Mesodermal cell (in vitro differentiated cells): ENCODE data around the gene ARHGAP26.

Source experiments
- H3K27ac ChIP-seq: 2 replicates; pipeline ENCODE4 v1.7.0; 2013; ENCODE audit warnings: mild to moderate bottlenecking, low read depth, low read length, moderate library complexity; ENCODE audit not compliant: severe bottlenecking
- H3K36me3 ChIP-seq: 2 replicates; pipeline ENCODE4 v1.7.1; 2013; ENCODE audit warnings: mild to moderate bottlenecking, low read length, moderate library complexity; ENCODE audit not compliant: control insufficient read depth, insufficient read depth
- H3K4me1 ChIP-seq: one replicate; pipeline ENCODE4 v1.7.1; 2013; ENCODE audit warnings: mild to moderate bottlenecking, low read length; ENCODE audit not compliant: insufficient read depth, control insufficient read depth, poor library complexity, severe bottlenecking
- H3K4me3 ChIP-seq: 2 replicates; pipeline ENCODE4 v1.7.0; 2013; ENCODE audit warnings: low read length, control low read depth, mild to moderate bottlenecking; ENCODE audit not compliant: insufficient read depth, poor library complexity, severe bottlenecking; ENCODE audit errors: extremely low read depth
- H3K9me3 ChIP-seq: 2 replicates; pipeline ENCODE4 v1.7.1; 2013; ENCODE audit warnings: mild to moderate bottlenecking, low read length, moderate library complexity; ENCODE audit not compliant: control insufficient read depth
- WGBS, 2 experiments: methylation state at CpG; one replicate each; pipeline ENCODE4 v1.1.5; 2013; ENCODE audit warnings: missing lambda C conversion rate in 2 of 2; ENCODE audit not compliant: insufficient coverage in 2 of 2; 5-methylcytosine and 5-hydroxymethylcytosine counted together

Gene ARHGAP26

DNA sequence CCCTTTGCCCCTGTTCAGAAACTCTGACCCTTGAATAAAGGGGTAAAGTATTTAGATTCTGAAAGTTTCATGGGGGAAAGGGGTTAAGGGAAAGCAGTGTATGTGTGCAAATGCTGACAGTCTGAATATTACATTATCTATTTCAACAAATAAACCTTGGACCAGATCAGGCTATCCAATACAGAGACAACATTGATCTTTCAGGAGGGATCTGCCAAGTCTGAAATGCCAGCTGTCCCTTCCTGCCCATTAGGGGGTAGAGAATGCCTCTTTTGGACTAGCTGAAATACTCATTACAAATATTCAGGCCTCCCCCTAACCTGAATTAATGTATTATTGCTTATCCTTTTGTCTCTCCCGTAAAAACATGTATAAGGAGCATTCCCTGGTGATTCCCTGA is 413.8 kb downstream of the ARHGAP26 start:
- WGBS, 2 experiments = no CpG with 5 or more reads among the region's 1 CpG
- H3K4me3 ChIP-seq = no peak overlapping the region

DNA sequence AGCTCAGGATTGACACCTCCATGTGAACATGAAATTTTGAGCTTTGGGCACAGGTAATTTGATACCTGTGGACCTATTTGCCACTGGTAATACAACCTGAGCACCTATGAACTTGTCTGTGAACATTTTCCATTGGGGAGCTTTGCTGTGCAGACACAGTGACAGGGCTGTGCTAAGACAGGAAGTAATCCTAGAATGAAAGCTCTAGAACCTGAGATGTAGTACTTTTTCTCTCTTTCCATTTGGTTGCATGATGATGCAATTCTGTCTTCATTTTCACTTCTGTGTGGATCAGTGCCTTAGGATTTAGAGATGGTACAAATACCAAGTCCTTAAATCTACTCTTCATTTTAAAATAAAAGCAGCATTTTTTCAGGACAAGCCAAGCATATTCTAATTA is 416.4 kb downstream of the ARHGAP26 start:
- Histone ChIP-seq H3K4me1 (no peaks in the 10 kb centered on the region), H3K27ac (no peak overlapping the region), H3K36me3 (no peaks in the 10 kb centered on the region), H3K9me3 (peaks cover 4% of the 10 kb centered on the region), H3K4me3 (no peak overlapping the region)

More for the DNA sequence above, 413.8 kb downstream of the ARHGAP26 start:
- no peaks in the 10 kb centered on the region for H3K9me3 ChIP-seq
- H3K4me1 ChIP-seq = no peaks in the 10 kb centered on the region
- no peak overlapping the region for H3K27ac ChIP-seq
- no peaks in the 10 kb centered on the region for H3K36me3 ChIP-seq

DNA sequence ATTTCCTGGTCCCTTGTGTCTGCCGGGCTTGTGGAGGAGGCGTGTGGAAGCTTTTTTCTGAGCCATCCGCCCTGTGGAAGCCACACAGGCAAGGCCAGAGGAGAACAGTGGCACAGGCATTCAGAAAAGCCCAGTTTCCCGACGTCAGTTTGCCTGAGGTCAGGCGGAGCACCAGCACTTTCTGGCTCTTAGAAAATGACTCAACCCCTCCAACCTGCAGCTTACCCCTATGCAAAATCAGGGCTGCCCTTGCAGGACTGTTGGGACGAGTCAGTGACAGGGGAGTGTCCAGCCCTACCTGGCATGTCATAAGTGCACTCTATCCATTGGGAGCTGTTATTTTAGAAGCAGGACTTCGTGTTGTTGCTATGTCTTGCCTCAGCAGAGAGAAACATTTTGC is 417.3 kb downstream of the ARHGAP26 start:
- H3K4me3 ChIP-seq = no peak overlapping the region
- H3K9me3 ChIP-seq = peaks cover 4% of the 10 kb centered on the region
- no peak overlapping the region for H3K27ac ChIP-seq
- no peaks in the 10 kb centered on the region for H3K36me3 ChIP-seq
- 80 to 84% methylated on average over 7 to 8 of the region's 8 CpGs for WGBS, 2 experiments
- H3K4me1 ChIP-seq = no peaks in the 10 kb centered on the region

DNA sequence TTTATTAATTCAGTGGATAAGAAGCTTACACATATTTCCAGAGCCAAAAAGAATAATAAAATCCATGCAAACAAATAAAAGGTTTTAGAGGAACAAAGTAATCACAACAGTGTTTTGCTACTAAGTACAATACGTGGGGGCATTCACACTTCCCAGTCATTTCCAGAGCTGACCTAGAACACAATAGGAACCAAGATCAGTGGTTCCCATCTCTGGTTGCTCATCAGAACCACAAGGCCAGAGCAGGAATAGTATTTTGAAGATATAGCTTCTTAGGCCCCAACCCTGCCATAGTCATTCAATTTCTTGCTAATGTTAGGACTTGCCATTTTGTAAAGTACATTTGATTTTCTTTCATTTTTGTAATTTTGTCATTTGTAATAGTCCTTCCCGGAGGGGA is 417.9 kb downstream of the ARHGAP26 start:
- no peaks in the 10 kb centered on the region for H3K36me3 ChIP-seq
- H3K4me3 ChIP-seq = no peak overlapping the region
- WGBS, 2 experiments = 100% methylated on average over 1 of the region's 2 CpGs
- no peak overlapping the region for H3K27ac ChIP-seq
- no peaks in the 10 kb centered on the region for H3K4me1 ChIP-seq
- H3K9me3 ChIP-seq = peaks cover 4% of the 10 kb centered on the region

DNA sequence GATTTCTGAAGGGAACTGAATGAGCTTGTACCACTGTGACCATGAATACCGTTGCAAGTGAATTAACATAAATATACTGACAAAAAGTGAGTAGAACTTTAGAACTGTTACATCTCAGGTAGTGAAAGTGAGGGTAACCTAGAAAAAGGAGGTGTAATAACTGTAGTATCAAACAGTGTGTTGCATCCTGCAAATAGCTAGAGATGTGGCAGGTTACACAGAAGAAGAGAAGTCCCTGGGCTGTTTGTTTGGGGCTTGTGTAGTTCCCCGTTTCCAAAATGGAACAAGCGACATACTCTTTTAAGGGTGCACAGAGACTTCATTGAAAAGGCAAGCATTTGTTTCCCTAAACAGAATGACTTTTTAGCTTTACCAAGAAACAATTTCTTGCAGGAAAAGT is 418.5 kb downstream of the ARHGAP26 start:
- 100% methylated on average over 2 of the region's 3 CpGs; no CpG with 5 or more reads in 1 of the 2 experiments for WGBS, 2 experiments
- Histone ChIP-seq H3K4me3 (no peak overlapping the region), H3K36me3 (no peaks in the 10 kb centered on the region), H3K9me3 (peaks cover 4% of the 10 kb centered on the region), H3K4me1 (no peaks in the 10 kb centered on the region), H3K27ac (no peak overlapping the region)

DNA sequence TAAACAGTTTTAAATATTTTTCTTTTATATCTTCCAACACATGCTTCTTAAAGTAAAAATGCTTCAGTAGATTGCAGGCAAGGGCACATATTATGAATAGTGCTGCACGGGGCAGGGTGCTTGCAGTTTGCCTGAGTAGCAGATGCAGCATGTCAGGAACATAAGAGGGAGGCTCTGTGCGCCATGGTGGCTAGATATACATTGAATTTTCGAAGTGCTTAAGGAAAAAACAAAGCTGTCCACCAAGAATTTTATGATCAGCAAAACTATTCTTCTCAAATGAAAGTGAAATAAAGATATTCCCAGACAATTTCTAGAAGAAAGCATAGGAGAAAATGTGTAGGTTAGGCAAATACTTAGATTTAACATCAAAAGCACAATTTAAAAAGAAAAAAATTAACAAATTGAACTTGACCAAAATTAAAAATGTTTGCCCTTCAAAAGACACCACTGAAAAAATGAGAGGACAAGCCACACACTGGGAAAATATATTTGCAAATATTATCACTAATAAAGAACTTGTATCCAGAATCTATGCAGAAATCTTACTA is 420.2 kb downstream of the ARHGAP26 start:
- H3K4me1 ChIP-seq = no peaks in the 10 kb centered on the region
- 82 to 100% methylated on average over 2 of the region's 3 CpGs for WGBS, 2 experiments

DNA sequence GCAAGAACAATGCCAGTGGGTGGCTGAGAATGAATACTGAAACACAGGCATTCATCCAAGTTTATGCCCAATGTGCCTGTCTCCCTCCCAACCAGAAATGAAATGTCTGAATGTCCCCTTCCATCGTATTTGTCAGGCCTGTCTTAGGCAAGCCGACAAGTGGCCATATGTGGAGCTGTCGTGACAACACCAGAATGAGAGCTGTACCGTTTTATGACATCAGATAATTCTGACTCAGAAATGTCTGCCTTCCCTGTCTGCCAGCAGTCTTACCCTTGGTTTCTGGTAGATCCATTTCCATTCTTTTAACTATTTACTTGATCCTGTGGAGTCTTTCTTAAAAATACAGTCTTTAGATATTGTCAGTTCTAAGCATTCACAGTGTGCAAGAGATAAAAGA is 421.5 kb downstream of the ARHGAP26 start:
- Histone ChIP-seq H3K27ac (no peak overlapping the region), H3K4me3 (no peak overlapping the region), H3K36me3 (no peaks in the 10 kb centered on the region), H3K9me3 (peaks cover 4% of the 10 kb centered on the region), H3K4me1 (no peaks in the 10 kb centered on the region)
- WGBS, 2 experiments = 84 to 87% methylated on average over 4 of the region's 4 CpGs

More for the DNA sequence above, 420.2 kb downstream of the ARHGAP26 start:
- Histone ChIP-seq H3K36me3 (no peaks in the 10 kb centered on the region), H3K9me3 (peaks cover 4% of the 10 kb centered on the region), H3K4me3 (no peak overlapping the region), H3K27ac (no peak overlapping the region)

DNA sequence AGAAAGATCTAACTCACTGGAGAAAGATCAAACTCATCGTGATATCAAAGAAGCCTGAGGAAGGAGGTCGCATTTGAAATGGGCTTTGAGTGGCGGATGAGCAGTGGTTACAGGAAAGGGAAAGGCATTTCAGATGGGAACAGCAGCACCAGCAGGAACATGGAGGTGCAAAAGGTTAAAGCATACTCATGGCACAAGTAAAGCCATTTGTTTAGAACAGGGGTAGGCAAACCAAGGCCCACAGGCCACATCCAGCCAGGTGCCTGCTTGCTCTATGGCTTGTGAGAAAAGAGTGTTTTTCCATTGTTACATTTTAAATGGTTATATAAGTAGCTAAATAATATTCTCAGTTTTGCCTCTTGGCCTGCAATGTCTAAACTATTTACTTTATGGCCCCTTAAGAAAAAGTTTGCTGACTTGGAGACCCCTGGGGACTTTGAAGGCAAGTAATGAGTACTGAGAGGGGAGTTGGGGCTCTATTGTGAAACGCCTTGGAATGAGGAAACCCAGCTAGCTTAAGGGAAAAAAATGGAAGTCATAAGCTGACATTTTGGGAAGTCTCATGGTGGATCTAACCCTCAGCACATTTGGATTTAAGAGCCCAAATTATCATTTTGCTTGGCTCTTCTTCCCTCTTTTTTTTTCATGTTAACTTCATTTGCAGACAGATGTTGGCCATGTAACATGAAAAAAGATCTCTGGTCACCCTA is 422.2 kb downstream of the ARHGAP26 start:
- no peaks in the 10 kb centered on the region for H3K4me1 ChIP-seq
- H3K36me3 ChIP-seq = no peaks in the 10 kb centered on the region
- no peak overlapping the region for H3K4me3 ChIP-seq
- no peak overlapping the region for H3K27ac ChIP-seq
- 87 to 94% methylated on average over 3 to 4 of the region's 4 CpGs for WGBS, 2 experiments
- peaks cover 6% of the 10 kb centered on the region for H3K9me3 ChIP-seq

DNA sequence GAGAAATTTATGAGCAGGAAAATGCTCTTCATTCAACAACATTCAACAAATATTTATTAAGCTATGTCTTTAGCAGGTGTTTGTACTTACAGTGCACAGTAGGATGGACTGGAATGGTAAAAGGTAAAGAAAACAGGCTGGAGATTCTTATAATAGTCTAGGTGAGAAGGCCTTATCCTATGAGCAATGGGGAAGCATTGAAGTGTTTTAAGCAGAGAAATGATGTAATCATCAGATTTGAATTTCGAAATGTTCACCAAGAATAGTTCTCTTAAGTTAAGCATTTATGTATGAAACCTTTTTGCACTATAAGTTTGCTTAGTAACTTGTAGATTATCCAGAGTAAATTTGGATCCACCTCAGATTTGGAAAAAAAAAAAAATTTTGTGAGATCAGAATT is 424.0 kb downstream of the ARHGAP26 start:
- H3K4me1 ChIP-seq = no peaks in the 10 kb centered on the region
- H3K27ac ChIP-seq = no peak overlapping the region
- WGBS, 2 experiments = 100% methylated on average over 1 of the region's 1 CpG; no CpG with 5 or more reads in 1 of the 2 experiments
- no peaks in the 10 kb centered on the region for H3K36me3 ChIP-seq
- H3K4me3 ChIP-seq = no peak overlapping the region
- peaks cover 14% of the 10 kb centered on the region for H3K9me3 ChIP-seq

DNA sequence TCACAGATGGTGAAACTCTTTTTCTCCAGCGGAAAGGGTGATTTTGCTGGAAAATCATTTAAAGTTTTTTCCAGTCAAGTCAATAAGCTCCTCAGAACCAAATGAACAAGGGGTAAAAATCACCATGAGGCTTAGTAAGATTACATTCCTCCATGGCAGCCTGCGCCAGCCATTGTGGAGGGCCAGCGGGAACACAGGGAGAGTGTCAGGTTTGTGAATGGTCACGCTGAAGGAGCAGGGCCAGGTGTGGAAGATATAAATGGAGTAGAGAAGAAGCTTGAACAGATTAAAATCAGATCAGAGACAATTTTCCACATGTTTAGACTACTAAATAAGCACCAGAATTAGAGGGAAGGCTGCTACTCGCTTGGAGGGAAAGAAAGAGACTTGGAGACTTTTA is 424.5 kb downstream of the ARHGAP26 start:
- peaks cover 14% of the 10 kb centered on the region for H3K9me3 ChIP-seq
- H3K4me3 ChIP-seq = no peak overlapping the region
- no peak overlapping the region for H3K27ac ChIP-seq
- no peaks in the 10 kb centered on the region for H3K4me1 ChIP-seq
- WGBS, 2 experiments = 97 to 100% methylated on average over 1 to 4 of the region's 5 CpGs
- H3K36me3 ChIP-seq = no peaks in the 10 kb centered on the region

DNA sequence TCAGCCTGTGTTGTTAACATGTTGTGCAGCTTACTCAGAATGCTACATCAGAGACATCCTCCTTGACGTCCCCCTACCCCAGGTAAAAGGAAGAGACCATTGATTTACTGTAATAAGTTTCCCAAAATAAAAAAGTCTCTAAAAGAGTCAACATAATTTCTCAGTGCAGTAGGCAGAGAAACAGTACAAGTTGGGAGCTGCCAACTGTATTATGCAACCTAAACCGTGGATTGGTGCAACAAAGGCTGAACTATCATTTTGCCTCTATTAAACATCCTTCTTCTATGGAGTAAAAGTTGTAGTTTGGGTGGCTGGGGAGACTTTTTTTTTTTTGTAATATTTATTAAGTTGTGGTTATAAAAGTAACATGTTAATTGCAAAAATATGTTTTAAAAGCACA is 425.3 kb downstream of the ARHGAP26 start:
- Histone ChIP-seq H3K9me3 (peaks cover 11% of the 10 kb centered on the region), H3K4me3 (no peak overlapping the region), H3K4me1 (no peaks in the 10 kb centered on the region), H3K36me3 (no peaks in the 10 kb centered on the region), H3K27ac (no peak overlapping the region)
- WGBS, 2 experiments = no CpG with 5 or more reads among the region's 2 CpGs
